Kidney capillary endothelial cell (primary cell): ENCODE results near the gene HKDC1.
"Not testable (repeated sequence)": the region's sequence is repeated elsewhere in the genome, so short reads cannot be mapped to it uniquely, and the experiment has no call there.

Experiments used
- DNase-seq: peaks from one replicate; pipeline ENCODE4 v3.0.0-alpha.2; 2018; ENCODE audit warnings: low spot score

HKDC1 gene

GRCh38 chr10:69243817-69244216, 23.7 kb downstream of the HKDC1 start:
- no peak for DNase-seq

GRCh38 chr10:69246036-69246435, 25.9 kb downstream of the HKDC1 start:
- no peak for DNase-seq

DNA sequence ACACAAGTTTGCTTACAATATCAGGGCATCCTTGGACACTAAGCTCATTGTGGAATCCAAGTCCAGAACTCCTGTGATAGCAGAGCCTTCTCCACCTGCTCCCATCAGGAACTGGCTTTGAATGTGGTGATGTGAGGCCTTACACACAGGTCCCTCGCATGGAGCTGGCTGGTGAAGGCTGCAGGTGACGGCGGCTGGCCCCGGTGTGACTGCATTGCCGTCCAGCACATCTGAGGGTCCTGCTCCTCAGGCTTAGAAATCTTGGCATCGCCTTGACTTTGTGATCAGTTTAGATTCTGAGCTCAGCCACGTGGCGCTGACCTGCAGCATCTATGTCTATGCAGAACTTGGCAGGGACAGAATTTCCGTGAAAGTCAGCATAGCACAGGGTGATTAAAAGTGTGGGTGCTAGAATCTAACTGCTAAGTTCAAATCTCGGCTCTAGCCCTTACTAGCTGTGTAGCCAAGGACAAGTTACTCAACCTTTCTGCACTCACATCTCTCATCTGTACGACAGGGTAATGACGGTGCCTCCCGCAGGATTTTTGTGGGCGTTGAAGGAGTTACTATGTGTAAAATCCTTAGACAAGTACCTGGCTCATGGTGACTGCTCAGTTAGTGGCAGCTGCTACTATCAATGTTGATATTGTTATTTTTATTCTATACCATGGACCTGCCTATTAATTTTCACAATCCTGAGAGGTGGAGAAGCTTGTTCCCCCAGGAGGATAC, 26.6 kb downstream of the HKDC1 start:
- no peak for DNase-seq

DNA sequence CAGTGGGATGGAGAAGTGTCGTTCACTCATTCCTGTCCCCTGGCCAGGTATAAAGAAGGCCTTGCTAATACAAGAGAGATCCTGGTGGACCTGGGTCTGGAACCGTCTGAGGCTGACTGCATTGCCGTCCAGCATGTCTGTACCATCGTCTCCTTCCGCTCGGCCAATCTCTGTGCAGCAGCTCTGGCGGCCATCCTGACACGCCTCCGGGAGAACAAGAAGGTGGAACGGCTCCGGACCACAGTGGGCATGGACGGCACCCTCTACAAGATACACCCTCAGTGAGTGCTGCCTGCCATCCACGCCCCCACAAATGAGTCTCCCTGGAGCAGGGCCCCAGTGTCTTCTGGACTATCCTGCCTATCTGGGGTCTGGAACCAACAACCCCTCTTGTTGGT, 27.2 kb downstream of the HKDC1 start:
- no peak for DNase-seq

- DNase-seq: no peak
Measured at GRCh38 chr10:69248117-69248730, 28.1 kb downstream of the HKDC1 start.

GRCh38 chr10:69250041-69250440, 29.9 kb downstream of the HKDC1 start:
- no peak for DNase-seq

- DNase-seq: not testable (repeated sequence)
Measured at GRCh38 chr10:69251417-69251816, 31.3 kb downstream of the HKDC1 start.

DNA sequence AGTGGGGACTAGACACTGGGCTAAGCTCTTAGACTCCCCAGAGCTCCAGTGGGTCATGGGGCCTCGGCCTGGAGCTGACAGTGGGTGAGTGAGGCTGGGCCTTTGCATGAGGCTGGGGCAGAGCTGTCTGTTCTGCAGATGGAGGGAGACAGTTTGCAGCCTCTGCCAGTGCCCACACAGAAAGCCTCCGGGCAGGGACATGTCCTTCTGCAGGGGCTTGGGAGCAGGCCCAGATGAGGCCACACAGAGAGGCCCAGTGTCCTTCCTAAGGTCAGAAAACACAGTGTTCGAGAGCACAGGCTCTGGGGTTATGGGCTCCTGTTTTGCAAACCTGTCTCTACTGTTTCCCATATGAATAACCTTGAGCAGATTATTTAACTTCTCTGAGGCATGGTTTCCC, 33.0 kb downstream of the HKDC1 start:
- no peak for DNase-seq

DNA sequence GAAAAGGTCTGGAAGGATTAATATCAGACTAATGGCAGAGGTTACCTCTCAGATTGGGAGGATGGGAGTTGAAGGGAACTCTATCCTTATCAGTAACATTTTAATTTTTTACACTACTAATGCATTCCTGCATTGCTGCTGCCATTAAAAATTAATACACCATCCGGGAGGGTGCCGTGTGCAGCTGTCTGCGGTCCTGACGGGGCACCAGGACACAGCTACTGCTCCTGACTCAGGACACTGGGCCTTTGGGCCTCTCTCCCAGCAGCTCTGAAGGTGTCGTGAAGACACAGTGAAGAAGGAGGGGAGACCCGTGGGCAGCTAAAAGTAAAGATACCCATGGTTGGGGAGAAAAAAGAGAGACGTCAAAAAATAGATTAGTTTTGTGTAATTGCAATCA, 34.7 kb downstream of the HKDC1 start:
- DNase-seq: no peak

DNA sequence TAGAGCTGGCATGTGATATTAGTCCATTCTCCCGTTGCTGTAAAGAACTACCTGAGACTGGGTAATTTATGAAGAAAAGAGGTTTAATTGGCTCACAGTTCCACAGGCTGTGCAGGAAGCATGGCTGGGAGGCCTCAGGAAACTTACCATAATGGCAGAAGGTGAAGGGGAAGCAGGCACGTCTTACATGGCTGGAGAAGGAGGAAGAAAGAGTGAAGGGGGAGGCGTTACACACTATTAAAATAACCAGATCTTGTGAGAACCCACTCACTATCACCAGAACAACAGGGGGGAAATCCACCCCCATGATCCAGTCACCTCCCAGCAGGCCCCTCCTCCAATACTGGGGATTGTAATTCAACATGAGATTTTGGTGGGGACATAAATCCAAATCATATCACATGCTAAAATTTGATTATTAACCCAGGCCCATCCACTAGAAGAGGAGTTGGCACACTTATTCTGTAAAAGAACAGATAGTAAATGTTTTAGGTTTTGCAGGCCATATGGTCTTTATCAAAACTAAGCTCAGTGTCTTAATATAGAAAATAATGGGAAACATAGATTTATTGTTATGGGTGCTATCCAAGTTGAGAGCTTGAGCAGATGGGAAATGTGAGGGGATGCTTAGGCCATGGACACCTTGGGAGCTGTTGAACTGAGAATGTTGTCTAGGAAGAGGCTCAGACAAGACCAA, 39.6 kb downstream of the HKDC1 start:
- DNase-seq: no peak

GRCh38 chr10:69261184-69261583, 41.1 kb downstream of the HKDC1 start:
- DNase-seq: no peak

DNA sequence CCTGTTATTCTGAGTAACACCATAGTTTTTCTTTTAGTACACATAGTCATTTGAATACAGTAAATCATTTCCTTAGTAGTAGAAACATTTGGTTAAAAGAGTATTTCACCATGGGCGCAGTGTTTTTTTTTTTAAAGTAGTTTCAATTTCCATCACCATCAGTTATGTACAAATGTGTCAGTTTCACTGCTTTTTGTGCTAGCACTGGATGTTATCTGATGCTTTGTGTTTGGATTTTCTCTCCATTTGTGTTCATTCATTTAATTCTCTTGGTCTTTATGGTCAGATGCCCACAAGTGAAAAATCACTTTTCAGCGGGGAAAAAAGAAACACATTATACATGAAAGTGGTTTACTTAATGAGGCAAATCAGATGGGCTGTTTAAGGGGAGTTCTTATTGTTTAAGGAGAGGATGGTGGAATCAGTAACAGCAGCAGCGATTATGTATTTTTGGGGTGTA, 42.2 kb downstream of the HKDC1 start:
- DNase-seq: no peak

GRCh38 chr10:69265521-69265920, 45.4 kb downstream of the HKDC1 start:
- DNase-seq: no peak

GRCh38 chr10:69268761-69269416, 48.8 kb downstream of the HKDC1 start:
- DNase-seq: no peak

DNA sequence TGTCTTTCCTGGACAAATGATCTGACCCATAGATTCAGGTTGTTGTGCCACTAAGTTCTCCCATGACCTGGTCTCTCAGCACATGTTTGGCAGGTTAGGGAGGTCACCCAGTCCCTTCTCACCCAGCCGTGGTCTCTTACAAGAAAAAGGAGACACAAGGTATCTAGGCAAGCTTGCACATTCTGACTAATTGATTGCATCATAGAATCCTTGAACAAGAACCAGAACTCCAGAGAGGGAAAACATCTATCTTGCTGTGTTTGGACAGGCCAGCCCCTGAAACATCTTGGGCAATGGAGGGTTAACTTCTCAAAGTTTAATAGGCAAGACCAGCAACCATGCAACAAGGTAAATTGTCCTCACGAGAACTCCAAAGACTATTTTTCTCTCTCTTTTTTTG, 49.6 kb downstream of the HKDC1 start:
- DNase-seq: no peak

DNA sequence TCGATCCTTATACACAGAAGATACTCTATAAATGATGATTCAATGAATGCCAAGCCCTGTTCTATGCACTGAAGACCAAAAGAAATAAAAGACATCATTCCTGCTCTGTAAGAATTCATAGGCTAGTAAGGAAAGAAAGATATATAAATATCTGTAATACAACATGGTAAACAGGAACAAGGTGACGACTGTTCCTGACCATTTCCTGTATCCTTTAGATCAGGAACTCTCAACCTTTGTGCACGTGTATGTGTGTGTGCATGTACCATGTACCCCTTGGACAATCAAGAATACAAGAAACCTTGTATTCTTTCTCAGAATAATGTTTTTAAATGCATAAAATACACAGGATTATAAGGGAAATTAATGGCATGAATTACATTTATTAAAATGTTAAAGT, 50.9 kb downstream of the HKDC1 start:
- DNase-seq: peak; percentile 26

GRCh38 chr10:69272624-69273023, 52.5 kb downstream of the HKDC1 start:
- DNase-seq: peak; percentile 36

DNA sequence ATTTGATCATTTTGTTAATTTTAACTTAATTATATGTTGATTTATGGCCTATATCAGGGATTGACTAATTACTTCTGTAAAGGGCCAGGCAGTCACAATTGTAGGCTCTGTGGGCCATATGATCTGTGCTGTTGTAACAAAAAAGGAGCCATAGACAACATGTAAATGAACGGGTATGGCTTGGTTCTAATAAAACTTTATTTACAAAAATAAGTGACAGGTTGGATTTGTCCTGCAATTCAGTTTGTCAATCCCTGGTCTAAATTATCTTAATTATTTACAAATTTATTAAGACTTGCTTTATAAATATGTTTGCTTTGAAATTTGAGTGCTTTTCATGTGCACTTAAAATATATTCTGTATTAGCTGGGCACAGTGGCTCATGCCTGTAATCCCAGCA, 55.3 kb downstream of the HKDC1 start:
- no peak for DNase-seq

DNA sequence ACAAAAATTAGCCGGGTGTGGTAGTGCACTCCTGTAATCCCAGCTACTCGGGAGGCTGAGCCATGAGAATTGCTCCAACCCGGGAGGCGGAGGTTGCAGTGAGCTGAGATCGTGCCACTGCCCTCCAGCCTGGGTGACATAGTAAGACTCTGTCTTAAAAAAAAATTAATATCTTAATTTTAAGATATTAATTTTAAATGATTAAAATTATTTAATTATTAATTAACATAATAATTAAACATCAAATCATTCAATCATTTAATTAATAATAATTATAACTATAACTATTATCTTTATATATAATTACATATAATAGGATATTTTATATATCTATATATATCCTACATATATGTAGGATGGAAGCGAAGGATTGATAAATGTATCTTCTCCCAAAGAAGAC, 56.4 kb downstream of the HKDC1 start:
- no peak for DNase-seq

- DNase-seq: peak; percentile 6
Measured at GRCh38 chr10:69278446-69278963, 58.4 kb downstream of the HKDC1 start, which contains the start of gene HK1. Gene HK1, plus strand, starts transcription at chr10:69278496.

DNA sequence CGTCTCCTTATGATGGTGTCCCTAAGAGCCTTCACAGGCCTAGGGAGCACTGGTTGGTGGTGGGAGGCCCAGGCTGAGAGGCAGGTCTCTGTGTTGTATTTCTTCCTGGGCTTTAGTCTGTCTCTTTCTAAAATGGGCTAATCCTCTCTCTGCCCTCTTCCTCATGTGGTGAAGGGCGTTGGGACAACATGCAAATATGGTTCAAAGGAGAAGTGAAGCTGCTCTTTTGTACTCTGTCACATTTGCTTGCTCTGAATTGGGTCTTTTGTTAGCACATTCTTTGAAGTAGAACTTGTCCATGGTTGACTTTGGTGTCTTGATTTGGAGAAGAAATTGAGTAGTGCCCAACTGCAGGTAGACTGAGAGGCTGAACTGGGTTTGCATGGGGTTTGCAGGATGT, 59.0 kb downstream of the HKDC1 start:
- DNase-seq: no peak
